ENCODE data around the gene CHRNA4.

The CHRNA4 gene

DNA sequence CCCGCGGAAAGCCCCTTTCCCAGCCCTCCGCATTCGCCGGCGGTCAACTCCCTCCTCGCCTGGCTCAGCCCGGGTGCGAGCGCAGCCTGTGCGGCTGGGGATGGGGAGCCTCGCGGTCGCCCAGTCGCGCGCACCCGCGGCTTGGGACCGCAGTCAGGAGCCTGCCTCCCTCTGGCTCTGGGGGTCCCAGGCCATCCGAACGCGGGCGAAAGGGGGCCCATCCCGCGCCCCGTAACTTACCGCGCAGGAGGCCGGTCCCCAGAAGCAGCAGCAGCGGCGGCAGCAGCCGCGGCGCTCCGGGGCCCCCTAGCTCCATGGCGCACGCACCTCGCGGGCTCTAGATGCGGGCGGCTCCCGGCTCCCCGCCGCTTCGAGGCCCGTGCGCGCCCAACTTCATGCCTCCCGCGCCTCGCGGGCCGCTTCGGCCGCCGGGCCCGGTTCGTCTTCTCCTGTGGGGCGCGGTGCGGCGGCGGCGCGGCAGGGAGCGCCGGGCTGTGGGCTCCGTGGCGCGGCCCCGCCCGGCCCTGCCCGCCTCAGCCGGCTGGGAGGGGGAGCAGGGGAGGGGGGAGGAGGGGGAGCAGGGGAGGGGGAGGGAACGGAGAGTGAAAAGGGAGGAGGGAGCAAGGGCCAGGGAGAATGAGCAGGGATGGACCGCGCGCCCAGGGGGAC, at the start of gene CHRNA4:
TSS of gene CHRNA4 (minus strand) at position 500 of the 669 bp plus-strand sequence. CDS start at position 316, 184 bp downstream.
- DNase-seq = peak in 2 of 10 donors; percentile 83 to 87
- intact Hi-C loops (cut with DNase I) = no loop called here

DNA sequence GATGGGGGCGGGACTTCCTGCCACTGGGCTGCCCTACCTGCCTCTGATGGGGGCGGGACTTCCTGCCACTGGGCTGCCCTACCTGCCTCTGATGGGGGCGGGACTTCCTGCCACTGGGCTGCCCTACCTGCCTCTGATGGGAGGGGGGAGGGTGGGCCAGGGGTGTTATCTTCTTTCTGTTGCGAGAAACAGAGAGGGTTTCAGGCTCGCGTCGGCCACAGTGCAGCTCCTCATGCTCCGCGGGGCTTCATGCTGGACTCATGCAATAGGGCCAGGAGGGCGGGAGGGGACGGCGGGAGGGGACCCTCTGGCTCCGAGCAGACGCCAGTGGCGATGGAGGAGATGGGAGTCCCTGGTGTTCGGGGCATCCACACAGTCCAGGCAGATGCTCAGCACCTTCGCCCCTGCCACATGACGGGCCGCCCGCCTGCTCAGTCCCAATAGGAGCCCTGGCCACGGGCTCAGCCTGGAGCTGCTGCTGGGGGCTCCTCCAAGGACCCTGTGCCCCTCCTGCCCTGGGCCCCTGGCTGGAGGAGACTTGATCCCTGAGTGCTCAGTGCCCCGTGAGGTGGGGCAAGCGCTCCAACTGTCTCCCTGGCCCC, 48.8 kb upstream of the CHRNA4 start:
- DNase-seq = peak in 1 of 10 donors; percentile 59
- intact Hi-C loops (cut with DNase I) = no loop called here

DNA sequence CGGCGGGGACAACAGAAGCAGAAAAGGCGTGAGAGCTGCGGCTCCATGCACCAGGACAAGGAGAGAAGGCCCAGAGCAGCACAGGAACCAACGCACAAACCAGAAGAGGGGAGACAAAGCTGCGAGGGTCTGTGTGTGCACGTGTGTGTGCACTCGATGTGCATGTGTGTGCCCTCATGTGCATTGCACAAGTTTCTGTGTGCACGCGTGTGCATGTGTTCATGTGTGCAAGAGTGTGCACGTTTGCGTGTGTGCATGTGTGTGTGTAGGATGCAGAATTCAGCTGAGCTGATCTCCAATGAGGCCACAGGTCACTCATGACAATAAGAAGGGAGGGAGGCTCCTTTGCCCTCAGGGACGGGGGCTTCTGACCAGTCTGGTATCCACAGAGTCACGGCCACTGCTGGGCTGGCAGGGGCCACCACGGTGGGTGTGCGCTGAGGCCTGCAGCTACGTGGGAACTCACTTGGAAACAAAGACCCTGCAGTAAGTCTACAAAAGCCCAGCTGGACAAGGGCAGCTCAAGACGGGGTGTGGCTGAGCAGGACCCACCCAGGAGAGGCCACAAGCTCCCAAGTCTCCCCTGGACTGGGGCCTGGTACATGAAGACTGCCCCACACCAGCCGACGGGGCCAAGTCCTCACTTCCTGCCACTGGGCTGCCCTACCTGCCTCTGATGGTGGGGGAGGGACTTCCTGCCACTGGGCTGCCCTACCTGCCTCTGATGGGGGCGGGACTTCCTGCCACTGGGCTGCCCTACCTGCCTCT, 48.1 kb upstream of the CHRNA4 start:
- intact Hi-C loops (cut with DNase I) = no loop called here

DNA sequence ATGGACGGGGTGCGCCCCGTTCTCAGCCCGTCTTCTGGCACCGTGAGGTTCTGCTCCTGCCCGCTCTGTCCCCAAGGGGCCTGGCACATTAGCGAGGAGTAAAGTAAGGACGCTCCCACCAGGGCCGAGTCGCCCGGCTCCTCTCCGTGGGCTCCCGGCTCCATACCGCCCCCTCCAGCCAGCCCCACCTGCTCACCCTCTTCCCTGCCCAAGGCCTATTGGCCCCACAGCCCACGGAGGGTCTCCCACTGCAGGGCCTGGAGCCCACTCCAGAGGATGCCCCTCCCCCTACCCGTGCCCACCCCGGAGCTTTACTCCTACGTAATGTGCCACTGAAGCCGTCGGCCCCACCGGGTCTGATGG, 47.5 kb upstream of the CHRNA4 start:
- no peak for DNase-seq
- intact Hi-C loops (cut with DNase I) = no loop called here

More for the DNA sequence above, 48.1 kb upstream of the CHRNA4 start:
- DNase-seq = peak in 1 of 10 donors; percentile 85

DNA sequence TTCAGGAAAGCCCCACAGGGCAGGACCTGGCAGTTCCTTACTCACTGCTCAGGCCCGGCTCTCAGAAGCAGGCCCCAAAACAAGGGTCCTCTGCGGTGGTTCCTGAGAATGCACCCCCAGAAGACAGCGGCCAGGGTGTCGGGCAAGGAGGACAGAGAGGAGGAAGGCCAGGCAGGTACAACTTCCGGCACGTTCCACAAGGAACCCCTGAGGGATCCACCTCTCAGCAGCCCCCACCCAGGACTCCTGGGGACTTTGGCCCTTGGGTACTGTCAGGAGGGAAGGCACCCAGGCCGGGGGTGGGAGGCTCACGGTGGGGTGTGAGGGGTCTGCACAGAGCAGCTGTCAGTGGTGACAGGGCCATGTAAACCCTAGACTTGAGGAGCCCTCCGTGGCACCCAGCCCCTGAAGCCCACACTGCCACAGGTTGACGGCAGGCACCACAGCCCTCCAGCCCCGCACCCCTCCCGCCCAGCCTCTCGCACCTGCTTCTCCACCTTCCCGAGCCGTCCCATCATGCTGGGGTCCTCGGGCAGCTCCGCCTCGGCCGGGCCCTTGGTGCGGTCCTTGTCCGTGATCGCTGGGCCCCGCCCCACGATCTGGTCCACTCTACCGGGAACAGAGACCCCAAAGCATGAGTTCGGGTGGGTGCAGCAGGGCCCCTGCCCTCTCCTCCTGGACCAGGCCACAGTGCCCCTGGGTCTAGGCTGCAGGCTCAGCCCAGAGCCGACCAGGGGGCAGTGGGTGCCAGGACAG, 47.0 kb upstream of the CHRNA4 start:
- DNase-seq = peak in 1 of 10 donors; percentile 86
- intact Hi-C loops (cut with DNase I) = no loop called here

DNA sequence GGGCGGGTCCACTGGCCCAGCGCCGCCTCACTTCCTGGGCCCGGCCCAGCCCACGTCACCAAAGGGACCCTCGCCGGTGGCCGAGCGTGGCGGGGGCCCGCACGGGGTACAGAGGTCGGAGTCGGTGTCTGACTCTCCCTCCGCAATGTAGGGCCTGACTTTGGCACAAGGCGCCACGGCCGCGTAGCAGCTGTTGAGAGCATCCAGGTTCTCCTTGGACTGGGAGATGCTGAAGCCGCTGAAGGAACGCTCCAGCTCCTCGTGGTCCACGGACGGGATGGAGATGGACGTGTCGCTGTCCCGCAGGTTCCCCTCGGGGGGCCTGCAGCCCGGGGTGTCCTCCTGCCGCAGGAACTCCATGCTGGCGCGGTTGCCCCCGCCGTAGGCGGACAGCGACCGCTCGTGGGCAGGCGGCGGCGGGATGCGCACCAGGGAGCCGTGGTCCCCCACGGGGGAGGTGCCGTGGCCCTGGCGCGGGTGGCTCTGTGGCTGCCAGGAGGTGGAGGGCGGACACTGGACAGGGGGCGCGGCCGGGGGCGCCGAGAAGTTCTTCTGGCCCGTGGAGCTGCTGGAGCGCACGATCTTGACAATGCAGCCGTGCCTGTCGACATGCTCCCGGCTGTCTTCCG, 45.6 kb upstream of the CHRNA4 start:
- peak in 1 of 10 donors; percentile 83 for DNase-seq
- intact Hi-C loops (cut with DNase I) = no loop called here

DNA sequence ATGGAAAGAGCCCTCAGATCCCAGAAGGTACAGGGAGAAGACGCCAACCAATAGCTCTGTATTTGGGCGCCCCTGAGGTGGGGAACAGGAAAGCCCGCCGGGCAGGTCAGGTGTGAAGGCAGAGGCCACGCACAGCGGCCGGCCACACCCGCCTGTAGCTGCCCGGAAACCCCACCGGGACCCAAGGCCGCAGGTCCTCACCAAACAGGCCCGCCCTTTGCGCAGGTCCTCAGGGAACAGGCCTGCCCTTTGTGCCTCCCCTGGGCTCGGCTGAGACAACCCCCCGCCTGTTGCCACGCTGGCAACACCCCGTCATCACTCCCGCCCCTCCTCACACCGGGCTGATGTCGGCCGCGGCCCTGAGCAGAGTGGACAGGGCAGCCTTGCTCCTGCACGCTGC, 44.9 kb upstream of the CHRNA4 start:
- intact Hi-C loops (cut with DNase I) = no loop called here

DNA sequence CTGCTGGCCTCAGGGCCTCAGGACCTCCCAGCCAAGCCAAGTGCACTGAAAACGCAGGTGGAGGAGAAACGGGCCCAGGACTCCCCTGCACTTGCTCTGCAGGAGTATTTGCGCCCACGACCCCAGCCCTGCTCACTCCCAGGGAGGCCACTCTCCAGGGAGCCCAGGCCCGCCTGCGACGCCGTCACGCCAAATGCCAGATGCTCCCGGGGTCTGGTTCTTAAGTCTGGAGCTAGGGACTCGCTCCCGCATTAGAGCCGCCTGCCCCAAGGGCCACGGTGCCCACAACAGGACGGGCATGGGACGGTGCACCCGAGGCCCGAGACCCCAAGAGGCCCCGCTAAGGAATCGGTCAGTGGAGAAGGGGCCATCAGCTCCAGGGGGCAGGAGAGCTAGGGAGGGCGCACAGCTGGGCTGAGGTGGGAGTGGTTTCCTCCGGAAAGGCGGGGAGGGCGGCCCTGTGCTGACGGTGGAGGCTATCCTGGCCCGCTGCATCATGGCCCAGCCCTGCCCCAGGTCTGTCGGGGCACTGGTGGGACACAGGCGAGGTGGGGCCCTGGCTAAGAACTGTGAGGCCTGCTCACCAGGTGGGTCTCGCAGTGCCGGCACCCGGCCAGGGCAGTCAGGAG, 44.1 kb upstream of the CHRNA4 start:
- DNase-seq = peak in 2 of 10 donors; percentile 78 to 81
- intact Hi-C loops (cut with DNase I) = no loop called here

More for the DNA sequence above, 44.9 kb upstream of the CHRNA4 start:
- peak in 1 of 10 donors; percentile 76 for DNase-seq

DNA sequence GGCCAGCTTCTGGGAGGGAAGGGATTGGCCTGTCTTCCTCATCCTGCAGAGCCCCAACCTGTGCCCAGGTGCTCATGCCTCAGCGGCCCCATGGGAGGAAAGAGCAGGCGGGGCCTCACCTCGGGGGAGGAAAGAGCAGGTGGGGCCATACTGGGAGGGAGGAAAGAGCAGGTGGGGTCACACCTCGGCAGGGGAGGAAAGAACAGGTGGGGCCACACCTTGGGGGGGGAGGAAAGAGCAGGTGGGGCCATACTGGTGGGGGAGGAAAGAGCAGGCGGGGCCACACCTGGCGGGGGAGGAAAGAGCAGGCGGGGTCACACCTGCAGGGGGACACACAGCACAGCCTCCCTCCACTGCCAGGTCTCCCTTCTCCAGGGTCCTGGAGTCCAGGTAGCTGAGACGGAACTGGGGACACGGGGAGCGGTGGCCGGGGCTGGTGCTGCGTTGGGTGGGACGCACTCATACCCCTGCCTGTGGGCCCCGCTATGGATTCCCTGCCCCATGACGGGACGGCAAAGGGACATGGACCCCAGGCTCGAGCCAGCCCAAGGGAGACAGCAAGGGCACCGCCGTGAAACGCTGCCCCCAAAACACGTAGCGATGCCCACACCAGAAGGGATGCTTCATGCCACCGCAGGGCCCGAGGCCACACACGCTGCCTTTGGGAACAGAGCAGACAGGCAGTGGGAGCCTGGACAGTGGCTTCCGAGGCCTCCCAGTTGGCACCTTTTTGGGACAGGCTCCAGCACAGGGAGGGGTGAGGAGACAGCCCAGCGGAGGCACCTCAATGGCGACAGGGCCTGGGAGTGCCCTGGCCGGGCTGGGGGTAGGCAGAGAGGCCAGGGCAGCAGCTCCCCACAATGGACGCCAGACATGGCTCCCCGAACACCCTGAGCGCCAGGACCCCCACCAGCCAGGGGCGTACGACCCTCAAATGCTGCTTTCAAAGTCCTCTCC, 43.3 kb upstream of the CHRNA4 start:
- intact Hi-C loops (cut with DNase I) = no loop called here

DNA sequence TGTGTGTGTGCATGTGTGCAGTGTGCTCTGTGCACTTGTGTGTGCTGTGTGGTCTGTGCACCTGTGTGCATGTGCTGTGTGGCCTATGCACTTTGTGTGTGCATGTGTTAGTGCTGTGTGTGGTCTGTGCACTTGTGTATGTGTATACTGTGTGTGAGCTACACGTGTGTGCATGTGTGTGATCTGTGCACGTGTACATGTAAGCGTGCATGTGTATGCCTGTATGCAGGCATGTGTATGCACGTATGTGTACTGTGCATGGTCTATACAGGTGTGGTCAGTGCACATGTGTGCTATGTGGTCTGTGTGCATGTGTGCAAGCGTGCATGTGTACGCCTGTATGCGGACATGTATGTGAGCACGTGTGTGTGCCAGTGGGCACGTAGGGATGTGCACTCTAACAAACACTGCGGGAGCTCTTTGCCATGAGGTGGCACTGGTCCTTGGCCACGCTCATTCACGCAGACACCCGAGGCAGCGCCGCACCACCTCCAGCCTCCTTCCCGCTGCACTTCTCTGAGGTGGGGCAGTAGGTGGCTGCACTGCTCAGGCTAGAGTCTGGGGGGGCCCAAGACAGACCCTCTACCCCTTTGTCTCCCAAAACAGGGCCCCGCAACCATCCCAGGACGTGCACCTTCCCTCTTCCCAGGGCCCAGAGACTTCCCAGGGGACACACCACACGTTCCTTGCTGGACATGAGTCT, 42.4 kb upstream of the CHRNA4 start:
- intact Hi-C loops (cut with DNase I) = no loop called here
- DNase-seq = peak in 2 of 10 donors; percentile 70 to 76

More for the DNA sequence above, 43.3 kb upstream of the CHRNA4 start:
- peak in 2 of 10 donors; percentile 67 to 69 for DNase-seq

DNA sequence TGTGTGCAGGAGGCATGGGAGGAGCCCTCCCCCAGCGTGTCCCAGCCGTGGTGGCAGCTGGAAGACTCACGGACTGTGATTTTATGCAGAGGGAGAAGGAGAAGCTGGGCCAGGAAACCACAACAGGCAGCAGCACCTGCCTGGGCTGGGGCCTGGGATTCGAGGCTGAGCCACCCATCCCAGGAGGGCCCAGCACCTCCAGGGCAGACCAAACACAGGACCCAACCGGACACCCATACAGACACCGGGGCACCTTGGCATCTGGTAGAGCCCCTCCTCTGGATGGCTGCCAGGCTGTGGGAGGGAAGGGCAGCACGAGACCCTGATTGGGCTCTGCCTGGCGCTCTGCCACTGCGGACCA, 41.7 kb upstream of the CHRNA4 start:
- peak in 1 of 10 donors; percentile 81 for DNase-seq
- intact Hi-C loops (cut with DNase I) = no loop called here

DNA sequence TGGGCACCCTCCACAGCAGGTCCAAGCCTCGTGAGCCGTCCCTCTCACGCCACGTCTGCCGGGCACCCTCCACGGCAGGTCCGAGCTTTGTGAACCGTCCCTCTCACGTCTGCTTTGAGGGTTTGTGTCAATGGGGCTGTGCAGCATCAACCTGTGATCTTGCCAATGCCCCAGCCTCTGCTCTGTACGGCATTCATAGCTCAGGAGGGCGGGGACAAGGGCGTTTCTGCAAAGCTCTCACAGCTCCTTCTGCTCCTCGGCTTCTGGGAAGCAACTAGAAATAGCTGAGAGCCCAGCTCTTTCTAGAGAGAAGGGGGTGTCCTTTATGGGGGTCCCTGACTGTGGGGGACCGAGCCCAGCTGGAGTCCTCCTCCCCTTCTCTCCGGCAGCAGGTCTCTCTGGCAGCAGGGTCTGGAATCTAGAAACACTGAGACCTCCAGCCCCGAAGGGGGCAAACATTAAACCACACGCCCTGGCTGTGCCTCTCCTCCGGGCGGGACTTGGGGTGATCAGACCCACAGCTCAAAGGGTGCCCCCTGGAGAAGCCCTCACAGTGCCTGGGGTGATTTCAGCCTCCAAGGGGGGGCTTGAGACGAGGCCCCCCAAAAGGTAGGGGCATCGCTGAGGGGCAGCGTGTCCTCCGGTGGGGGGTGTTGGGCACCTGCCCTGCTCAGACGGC, 41.2 kb upstream of the CHRNA4 start:
- intact Hi-C loops (cut with DNase I) = no loop called here
- peak in 2 of 10 donors; percentile 81 to 89 for DNase-seq

DNA sequence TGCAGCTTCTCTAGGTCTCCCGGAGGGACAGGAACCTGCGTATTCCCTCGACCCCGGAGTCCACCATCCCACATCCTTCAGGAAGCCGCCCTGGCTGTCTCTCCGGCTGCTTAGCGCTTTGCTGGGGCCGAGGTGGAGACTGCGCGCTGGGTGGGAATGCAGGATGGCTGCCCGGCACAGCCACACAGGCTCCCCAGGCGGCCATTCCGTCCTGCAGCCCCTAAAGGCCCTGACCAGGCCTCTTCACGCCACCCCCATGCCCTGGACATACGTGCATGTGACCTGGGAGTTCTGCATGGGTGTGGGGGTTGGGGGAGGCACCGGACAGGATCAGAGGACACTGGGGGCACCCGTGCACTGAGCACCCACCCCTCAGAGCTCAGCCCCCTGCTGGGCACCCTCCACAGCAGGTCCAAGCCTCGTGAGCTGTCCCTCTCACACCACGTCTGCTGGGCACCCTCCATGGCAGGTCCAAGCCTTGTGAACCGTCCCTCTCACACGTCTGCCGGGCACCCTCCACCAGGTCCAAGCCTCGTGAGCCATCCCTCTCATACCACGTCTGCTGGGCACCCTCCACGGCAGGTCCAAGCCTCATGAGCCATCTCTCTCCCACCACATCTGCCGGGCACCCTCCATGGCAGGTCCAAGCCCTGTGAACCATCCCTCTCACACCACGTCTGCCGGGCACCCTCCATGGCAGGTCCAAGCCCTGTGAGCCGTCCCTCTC, 40.4 kb upstream of the CHRNA4 start:
- peak in 2 of 10 donors; percentile 69 to 76 for DNase-seq
- intact Hi-C loops (cut with DNase I) = no loop called here

DNA sequence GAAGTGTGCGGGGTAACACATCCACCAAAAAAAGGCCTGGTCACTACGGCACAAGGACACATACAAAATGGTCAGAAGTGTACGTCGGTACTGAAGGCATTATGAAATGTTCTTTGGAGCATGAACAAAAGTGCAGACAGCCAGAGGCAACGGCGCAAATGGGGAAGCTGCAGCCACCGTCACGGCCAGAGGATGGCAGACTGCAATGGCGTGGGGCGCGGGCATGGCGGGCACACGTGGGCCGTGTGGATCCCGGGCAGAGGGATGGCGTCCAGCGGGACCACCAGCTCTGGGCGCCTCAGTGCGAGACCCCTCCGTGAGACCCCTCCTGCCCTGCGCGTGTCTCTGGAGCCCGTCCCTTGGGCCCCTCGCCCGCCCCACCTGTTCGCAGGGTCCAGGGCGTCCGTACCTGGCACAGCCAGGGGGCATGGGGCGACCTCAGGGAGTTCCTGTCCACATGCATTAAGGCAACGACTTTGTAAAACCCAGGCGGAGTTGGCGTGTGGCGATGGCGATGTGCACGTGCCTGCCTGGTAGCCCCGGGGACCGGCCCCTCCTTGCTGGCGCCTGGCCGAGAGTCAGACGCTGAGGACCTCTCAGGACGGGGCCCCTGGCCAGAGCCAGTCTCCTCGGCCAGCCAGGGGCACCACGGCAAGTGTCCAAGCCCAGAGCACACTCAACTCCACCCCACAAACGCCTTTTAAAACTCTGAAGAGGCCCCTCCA, 39.5 kb upstream of the CHRNA4 start:
- peak in 2 of 10 donors; percentile 86 to 88 for DNase-seq
- intact Hi-C loops (cut with DNase I) = no loop called here

DNA sequence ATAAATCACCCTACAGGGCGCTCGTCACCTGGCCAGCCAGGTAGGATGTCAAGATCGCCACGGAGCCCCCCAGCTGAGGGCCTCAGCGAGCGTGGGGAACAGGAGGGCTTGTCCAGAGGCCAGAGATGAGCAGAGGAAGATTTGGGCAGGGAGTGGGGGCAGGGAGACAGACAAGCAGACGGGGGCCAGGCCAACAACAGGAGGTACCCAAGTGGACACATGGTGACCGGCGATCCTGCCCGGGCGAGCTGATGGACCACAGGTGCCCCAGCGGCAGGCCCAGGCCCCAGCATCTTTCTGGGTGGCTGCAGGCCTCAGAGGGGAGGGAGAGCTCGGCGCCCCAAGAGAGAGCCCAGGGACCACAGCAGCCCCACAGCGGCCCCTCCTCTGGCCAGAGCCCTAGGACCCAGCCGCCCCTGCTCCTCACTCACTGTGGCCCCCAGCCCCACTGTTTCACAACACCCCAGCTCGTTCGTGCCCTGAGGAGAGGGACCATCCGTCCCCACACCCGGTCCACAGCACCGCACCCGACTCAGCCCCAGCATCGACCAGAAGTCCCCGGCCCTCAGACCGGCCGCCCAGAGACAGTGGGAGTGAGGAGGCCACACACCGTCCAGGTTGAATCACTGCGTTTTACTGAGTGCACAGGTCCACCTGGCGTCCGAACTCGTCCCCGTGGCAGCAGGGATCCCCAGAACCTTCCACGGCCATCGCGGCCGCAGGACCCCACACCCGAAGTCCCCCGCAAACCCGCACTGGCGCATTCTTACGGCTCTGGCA, 38.6 kb upstream of the CHRNA4 start:
- intact Hi-C loops (cut with DNase I) = no loop called here

More for the DNA sequence above, 38.6 kb upstream of the CHRNA4 start:
- DNase-seq = peak in 1 of 10 donors; percentile 75
